Muscle layer of colon (tissue), 2 donors: Measurements from ENCODE around the gene TMEM129.
A peak's percentile ranks its signal among the peaks of the same experiment; 100 is the strongest.

Experiments used
- H3K27ac ChIP-seq: one replicate; pipeline ENCODE4 v1.7.0; 2013; ENCODE audit warnings: low read depth, mild to moderate bottlenecking, low read length, moderate library complexity
- H3K27me3 ChIP-seq, 2 donors: one replicate each; pipeline ENCODE4 v1.7.0; 2013; ENCODE audit warnings: low read length in 2 of 2, mild to moderate bottlenecking in 2 of 2; ENCODE audit not compliant: insufficient read depth in 2 of 2, control insufficient read depth in 1 of 2
- H3K36me3 ChIP-seq: one replicate; pipeline ENCODE4 v1.7.0; 2013; ENCODE audit warnings: mild to moderate bottlenecking, low read length; ENCODE audit not compliant: insufficient read depth
- H3K4me1 ChIP-seq: one replicate; pipeline ENCODE4 v1.7.0; 2013; ENCODE audit warnings: mild to moderate bottlenecking, low read length; ENCODE audit not compliant: insufficient read depth
- H3K4me3 ChIP-seq, 2 donors: one replicate each; pipeline ENCODE4 v1.7.0; 2013; ENCODE audit warnings: low read length in 2 of 2, low read depth in 1 of 2, mild to moderate bottlenecking in 1 of 2, moderate library complexity in 1 of 2
- H3K9ac ChIP-seq: one replicate; pipeline ENCODE4 v1.7.0; 2013; ENCODE audit warnings: low read length
- H3K9me3 ChIP-seq: one replicate; pipeline ENCODE4 v1.7.0; 2013; ENCODE audit warnings: mild to moderate bottlenecking, low read length
- donor health status: abdominal sarcoma.
- donor health status: Adenocarcinoma of cecum.

The TMEM129 gene

GRCh38 chr4:1721003-1721665 lies at the start of gene TMEM129, which contains the start of gene TACC3:
TMEM129 (minus strand) TSS chr4:1721323; CDS start chr4:1720837, 486 bp downstream.
TACC3 (plus strand) TSS chr4:1721521; CDS start chr4:1723422, 1,901 bp downstream.
- Histone ChIP-seq H3K4me1 (peaks cover 12% of the 10 kb centered on the region), H3K36me3 (peaks cover 16% of the 10 kb centered on the region), H3K9ac (peak within 1 kb of the TSS; percentile 89), H3K4me3 (peak within 1 kb of the TSS; percentile 78 to 84), H3K27ac (peak within 1 kb of the TSS; percentile 97), H3K27me3 (no peaks in the 10 kb centered on the region), H3K9me3 (no peaks in the 10 kb centered on the region)

GRCh38 chr4:1770791-1771231 lies 49.7 kb upstream of the TMEM129 start:
- Histone ChIP-seq H3K36me3 (no peaks in the 10 kb centered on the region), H3K27ac (no peak overlapping the region), H3K4me1 (no peaks in the 10 kb centered on the region), H3K4me3 (no peak overlapping the region), H3K9ac (no peak overlapping the region), H3K27me3 (peaks cover 4 to 35% of the 10 kb centered on the region in 2 donors), H3K9me3 (no peaks in the 10 kb centered on the region)

GRCh38 chr4:1770245-1770644 lies 49.1 kb upstream of the TMEM129 start:
- no peaks in the 10 kb centered on the region for H3K9me3 ChIP-seq
- H3K36me3 ChIP-seq = no peaks in the 10 kb centered on the region
- H3K4me3 ChIP-seq = no peak overlapping the region
- H3K9ac ChIP-seq = no peak overlapping the region
- no peak overlapping the region for H3K27ac ChIP-seq
- H3K4me1 ChIP-seq = no peaks in the 10 kb centered on the region
- H3K27me3 ChIP-seq = peaks cover 4 to 35% of the 10 kb centered on the region in 2 donors

GRCh38 chr4:1769692-1770091 lies 48.6 kb upstream of the TMEM129 start:
- H3K4me3 ChIP-seq = no peak overlapping the region
- H3K27me3 ChIP-seq = peaks cover 4 to 35% of the 10 kb centered on the region in 2 donors
- no peaks in the 10 kb centered on the region for H3K4me1 ChIP-seq
- H3K9ac ChIP-seq = no peak overlapping the region
- H3K27ac ChIP-seq = no peak overlapping the region
- H3K9me3 ChIP-seq = no peaks in the 10 kb centered on the region
- H3K36me3 ChIP-seq = no peaks in the 10 kb centered on the region

- Histone ChIP-seq H3K27ac (no peak overlapping the region), H3K4me3 (no peak overlapping the region), H3K9me3 (no peaks in the 10 kb centered on the region), H3K36me3 (no peaks in the 10 kb centered on the region), H3K27me3 (peaks cover 4 to 35% of the 10 kb centered on the region in 2 donors), H3K9ac (no peak overlapping the region), H3K4me1 (peaks cover 8% of the 10 kb centered on the region)
These were observed 47.4 kb upstream of the TMEM129 start for GRCh38 chr4:1768367-1769034.

- Histone ChIP-seq H3K9ac (no peak overlapping the region), H3K27me3 (peaks cover 4 to 35% of the 10 kb centered on the region in 2 donors), H3K4me1 (peaks cover 8% of the 10 kb centered on the region), H3K4me3 (no peak overlapping the region), H3K36me3 (no peaks in the 10 kb centered on the region), H3K27ac (no peak overlapping the region), H3K9me3 (no peaks in the 10 kb centered on the region)
These were observed 46.7 kb upstream of the TMEM129 start for GRCh38 chr4:1767770-1768366.

- no peaks in the 10 kb centered on the region for H3K9me3 ChIP-seq
- no peak overlapping the region for H3K27ac ChIP-seq
- H3K4me1 ChIP-seq = peaks cover 8% of the 10 kb centered on the region
- H3K27me3 ChIP-seq = peaks cover 4 to 35% of the 10 kb centered on the region in 2 donors
- no peak overlapping the region for H3K4me3 ChIP-seq
- no peaks in the 10 kb centered on the region for H3K36me3 ChIP-seq
- H3K9ac ChIP-seq = no peak overlapping the region
These were observed 46.1 kb upstream of the TMEM129 start for GRCh38 chr4:1767061-1767769.

- no peak overlapping the region for H3K4me3 ChIP-seq
- peaks cover 8% of the 10 kb centered on the region for H3K4me1 ChIP-seq
- no peak overlapping the region for H3K9ac ChIP-seq
- no peaks in the 10 kb centered on the region for H3K9me3 ChIP-seq
- H3K27ac ChIP-seq = no peak overlapping the region
- H3K36me3 ChIP-seq = no peaks in the 10 kb centered on the region
- H3K27me3 ChIP-seq = peaks cover 4 to 35% of the 10 kb centered on the region in 2 donors
These were observed 45.3 kb upstream of the TMEM129 start for GRCh38 chr4:1766106-1767060.

- peaks cover 4 to 34% of the 10 kb centered on the region in 2 donors for H3K27me3 ChIP-seq
- H3K9me3 ChIP-seq = no peaks in the 10 kb centered on the region
- no peak overlapping the region for H3K27ac ChIP-seq
- no peak overlapping the region for H3K4me3 ChIP-seq
- no peaks in the 10 kb centered on the region for H3K36me3 ChIP-seq
- H3K9ac ChIP-seq = no peak overlapping the region
- H3K4me1 ChIP-seq = peaks cover 8% of the 10 kb centered on the region
These were observed 44.4 kb upstream of the TMEM129 start for GRCh38 chr4:1765409-1766072.

GRCh38 chr4:1764670-1765069 lies 43.5 kb upstream of the TMEM129 start:
- H3K36me3 ChIP-seq = no peaks in the 10 kb centered on the region
- H3K27me3 ChIP-seq = peaks cover 4 to 27% of the 10 kb centered on the region in 2 donors
- no peak overlapping the region for H3K4me3 ChIP-seq
- no peaks in the 10 kb centered on the region for H3K9me3 ChIP-seq
- H3K27ac ChIP-seq = no peak overlapping the region
- peaks cover 8% of the 10 kb centered on the region for H3K4me1 ChIP-seq
- H3K9ac ChIP-seq = no peak overlapping the region
